Esophagus (tissue), 2 donors: ENCODE measurements around the gene SF3B6. TPM values are rescaled to one million over a fixed set of nuclear protein-coding genes. Genes with fewer than 3 reads are reported as not detected.

Source experiments
- H3K27ac ChIP-seq, 2 donors: one replicate each; pipeline ENCODE4 v1.5.1; 2013; ENCODE audit warnings: low read depth in 2 of 2, mild to moderate bottlenecking in 2 of 2, inconsistent platforms in 1 of 2, low read length in 1 of 2, moderate library complexity in 1 of 2
- H3K27me3 ChIP-seq, 2 donors: one replicate each; pipeline ENCODE4 v1.6.1; 2013; ENCODE audit warnings: low read length in 2 of 2, control low read depth in 1 of 2, mild to moderate bottlenecking in 1 of 2; ENCODE audit not compliant: insufficient read depth in 2 of 2, control insufficient read depth in 1 of 2
- H3K36me3 ChIP-seq, 2 donors: one replicate each; pipeline ENCODE4 v1.6.1; 2013; ENCODE audit warnings: low read length in 1 of 2; ENCODE audit not compliant: control insufficient read depth in 2 of 2, insufficient read depth in 2 of 2
- H3K4me1 ChIP-seq, 2 donors: one replicate each; pipeline ENCODE4 v1.6.1; 2013; ENCODE audit warnings: low read length in 1 of 2; ENCODE audit not compliant: control insufficient read depth in 2 of 2, insufficient read depth in 2 of 2
- H3K4me3 ChIP-seq, 2 donors: one replicate each; pipeline ENCODE4 v1.5.1; 2013; ENCODE audit warnings: low read length in 2 of 2, mild to moderate bottlenecking in 2 of 2, low read depth in 1 of 2, moderate library complexity in 1 of 2
- H3K9me3 ChIP-seq, 2 donors: one replicate each; pipeline ENCODE4 v1.6.1; 2013; ENCODE audit warnings: mild to moderate bottlenecking in 2 of 2, low read depth in 1 of 2, low read length in 1 of 2, moderate library complexity in 1 of 2; ENCODE audit not compliant: control insufficient read depth in 2 of 2, insufficient read depth in 1 of 2
- WGBS, 2 donors: extraction: QIAGEN DNeasy Blood & Tissue Kit; methylation state at CpG; one replicate each; pipeline ENCODE4 v1.1.7; 2013; 5-methylcytosine and 5-hydroxymethylcytosine counted together
- polyA plus RNA-seq, 2 donors: library from polyadenylated mRNA; stranded (reverse); fragments of 200-250 nt; gene quantifications; one replicate each; pipeline ENCODE4 v1.2.3, GENCODE V29; 2013
- donor health status: healthy with polysubstance abuse.
- donor health status: Bipolar disorder and iron deficiency.

The SF3B6 gene, protein sequence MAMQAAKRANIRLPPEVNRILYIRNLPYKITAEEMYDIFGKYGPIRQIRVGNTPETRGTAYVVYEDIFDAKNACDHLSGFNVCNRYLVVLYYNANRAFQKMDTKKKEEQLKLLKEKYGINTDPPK
- 100 to 1,000 TPM in 1 of 2 donors, 10 to 100 TPM in 1; 92.1 to 139 TPM for polyA plus RNA-seq

DNA sequence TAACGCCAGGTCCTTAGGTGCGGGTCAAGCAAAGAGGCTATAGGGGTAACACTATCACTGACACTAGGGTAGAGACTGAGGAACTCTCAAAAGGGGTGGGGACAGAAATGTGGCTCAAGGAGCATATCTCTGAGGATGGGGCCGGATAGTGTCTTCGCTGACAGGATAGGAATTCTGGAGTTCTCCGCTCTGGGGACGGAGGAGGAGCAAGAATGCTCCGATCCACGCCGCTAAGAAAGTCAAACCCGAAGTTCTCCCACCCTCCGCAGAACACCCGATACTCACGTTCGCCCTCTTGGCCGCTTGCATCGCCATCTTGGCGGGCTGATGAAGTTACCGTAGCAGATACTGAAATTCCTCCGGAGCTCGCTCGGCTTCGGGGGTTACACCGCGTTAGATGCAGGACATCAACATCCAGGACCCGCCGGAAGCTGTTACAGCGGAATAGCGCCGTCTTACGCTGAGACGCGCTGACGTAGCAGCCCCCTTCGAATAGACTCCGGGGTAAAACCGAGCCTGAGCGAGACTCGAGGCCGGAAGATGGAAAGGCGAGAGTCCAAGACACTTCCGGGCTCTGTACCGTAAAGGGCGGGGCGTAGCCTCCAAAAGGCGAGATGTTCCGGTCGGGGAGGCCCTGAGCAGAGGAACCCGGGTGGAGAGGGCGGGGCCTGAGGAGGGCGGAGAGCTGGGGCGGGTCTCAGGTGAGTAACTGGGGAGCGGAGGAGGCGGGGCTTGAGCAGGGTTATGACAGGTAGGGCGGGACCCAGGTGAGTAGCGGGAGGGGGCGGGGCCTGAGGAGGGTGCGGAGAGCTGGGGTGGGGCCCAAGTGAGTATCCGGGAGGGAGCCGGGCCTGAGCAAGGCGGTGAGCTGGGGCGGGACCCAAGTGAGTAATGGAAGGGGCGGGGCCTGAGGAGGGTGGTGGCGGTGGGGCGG lies at the start of gene SF3B6:
SF3B6 (minus strand) TSS at position 412 of the 934 bp plus-strand sequence; CDS start at position 315, 97 bp downstream.
- Histone ChIP-seq H3K4me1 (peaks cover 0 to 7% of the 10 kb centered on the region in 2 donors), H3K36me3 (peaks cover 0 to 3% of the 10 kb centered on the region in 2 donors), H3K4me3 (peak within 1 kb of the TSS; percentile 85 to 89), H3K27me3 (no peaks in the 10 kb centered on the region), H3K9me3 (no peaks in the 10 kb centered on the region), H3K27ac (peak within 1 kb of the TSS; percentile 99)
- WGBS, 2 donors: 1% methylated on average over 64 of the region's 64 CpGs

DNA sequence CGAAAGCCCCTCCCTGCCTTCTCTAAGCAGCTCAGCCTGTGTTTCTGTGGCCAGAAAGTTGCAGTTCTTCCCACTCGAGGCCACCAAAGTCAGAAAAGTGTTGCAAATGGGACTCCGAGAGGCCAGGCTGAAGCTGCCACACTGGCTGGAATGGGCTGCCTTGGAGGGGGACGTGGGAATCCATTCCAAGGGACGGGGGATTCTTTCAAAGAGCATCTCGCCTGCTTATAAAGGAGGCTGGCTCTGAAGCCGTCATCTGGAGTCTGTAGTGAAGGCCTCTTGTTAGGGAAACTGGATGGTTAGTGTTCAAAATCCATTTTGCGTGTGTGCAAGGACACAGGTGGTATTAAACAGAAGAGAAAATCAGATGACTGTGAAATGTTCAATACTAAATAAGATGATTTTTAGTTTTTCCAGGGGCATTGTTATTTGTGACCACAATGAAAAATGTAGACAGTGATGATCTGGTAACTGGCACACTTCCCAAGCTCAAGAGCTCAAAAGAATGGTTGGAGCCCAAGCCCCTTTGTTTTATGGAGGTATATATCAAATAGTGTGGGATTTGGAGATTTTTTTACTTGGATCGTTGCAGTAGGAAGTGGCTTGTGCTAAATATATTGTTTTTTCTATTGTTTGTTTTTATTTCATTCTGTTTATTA lies 47.9 kb upstream of the SF3B6 start:
- Histone ChIP-seq H3K27me3 (no peaks in the 10 kb centered on the region), H3K27ac (peak overlapping the region; percentile 85 to 95), H3K4me1 (peaks cover 0 to 3% of the 10 kb centered on the region in 2 donors), H3K4me3 (peak overlapping the region; percentile 74 to 88), H3K36me3 (no peaks in the 10 kb centered on the region), H3K9me3 (no peaks in the 10 kb centered on the region)
- 10 to 13% methylated on average over 9 of the region's 9 CpGs for WGBS, 2 donors

DNA sequence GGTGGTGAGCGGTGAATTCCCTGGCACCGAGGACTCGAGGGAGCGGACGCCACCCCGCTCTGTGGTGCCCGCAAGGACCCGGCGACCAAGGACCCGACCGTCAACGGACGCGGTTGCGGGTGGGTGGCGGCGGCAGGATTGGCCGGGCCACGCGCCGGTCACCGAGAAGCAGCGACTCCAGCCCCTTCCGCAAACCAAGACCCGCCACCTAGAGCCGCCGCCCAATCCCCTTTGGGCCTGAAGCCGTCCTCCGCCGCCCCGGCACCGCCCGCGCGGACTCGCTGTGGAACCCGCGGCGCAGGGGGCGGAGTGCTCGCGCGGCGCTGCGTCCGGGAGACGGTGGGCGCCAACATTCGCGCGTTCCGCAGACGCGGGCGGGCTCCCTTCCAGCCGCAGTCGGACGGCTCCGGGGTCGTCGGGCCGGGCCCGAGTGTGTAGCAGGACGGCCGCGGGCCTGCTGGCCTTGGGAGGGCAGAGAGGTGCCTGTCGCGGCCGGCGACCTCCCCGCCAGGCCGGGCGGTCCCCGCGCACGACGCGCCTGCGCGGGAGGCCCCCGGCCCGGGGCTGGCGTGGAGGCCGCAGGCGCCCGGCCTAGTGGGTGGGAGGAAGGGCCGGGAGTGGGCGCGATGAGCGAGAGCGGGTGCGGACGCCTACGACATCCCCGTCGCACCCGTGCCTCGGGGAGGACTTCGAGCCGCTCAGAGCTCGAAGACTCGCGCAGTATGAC lies 47.2 kb upstream of the SF3B6 start, which contains the start of the genes FAM228B and PFN4:
FAM228B (plus strand) TSS at position 275 of the 727 bp plus-strand sequence. CDS start 893 bp downstream, outside the sequence.
PFN4 (minus strand) TSS at position 140 of the 727 bp plus-strand sequence. CDS start 799 bp downstream, outside the sequence.
- 0% methylated on average over 96 to 103 of the region's 103 CpGs for WGBS, 2 donors
- peaks cover 0 to 3% of the 10 kb centered on the region in 2 donors for H3K4me1 ChIP-seq

DNA sequence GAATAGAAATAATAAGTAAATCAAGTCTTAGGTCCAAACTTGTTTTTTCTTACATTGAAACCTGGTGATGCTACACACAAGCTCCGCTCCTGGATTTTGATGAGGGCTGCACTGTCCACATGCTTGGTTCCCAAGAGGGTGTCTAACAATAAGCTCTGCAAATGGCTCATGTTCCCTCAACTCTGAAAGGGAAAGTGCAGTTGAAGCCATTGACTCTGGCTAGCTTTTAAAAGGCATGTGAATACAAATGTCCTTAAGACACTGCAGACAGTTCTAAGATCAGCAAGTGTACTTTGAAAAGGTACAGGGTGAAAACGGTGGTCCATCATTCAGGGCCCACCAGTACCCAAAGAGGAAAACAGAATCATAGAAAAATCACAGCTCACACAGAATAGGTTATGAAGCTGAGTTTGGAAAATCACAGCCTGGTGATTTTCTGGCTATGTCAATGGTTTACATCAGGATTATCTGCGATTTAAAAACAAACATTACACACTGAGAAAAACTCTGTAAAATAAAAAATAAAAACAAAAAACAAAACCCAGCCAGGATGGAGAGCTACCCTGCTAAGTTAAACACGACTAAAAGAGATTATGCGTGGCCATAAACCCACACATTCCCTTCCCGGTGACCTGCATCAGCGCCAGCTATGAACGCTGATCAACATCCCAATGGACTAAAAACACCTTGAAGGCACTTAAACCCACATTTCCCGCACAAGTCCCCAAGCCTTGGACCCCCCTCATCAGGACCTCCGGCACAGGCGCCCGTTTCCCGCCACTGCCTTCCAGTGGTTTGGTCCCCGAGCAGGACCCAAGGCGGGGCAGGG lies 46.5 kb upstream of the SF3B6 start:
- Histone ChIP-seq H3K4me1 (peaks cover 0 to 3% of the 10 kb centered on the region in 2 donors), H3K9me3 (no peaks in the 10 kb centered on the region), H3K36me3 (no peaks in the 10 kb centered on the region), H3K27me3 (no peaks in the 10 kb centered on the region), H3K27ac (peak overlapping the region; percentile 80 to 95), H3K4me3 (peak overlapping the region; percentile 74 to 88)
- WGBS, 2 donors: 8% methylated on average over 15 of the region's 15 CpGs

More for the DNA sequence above, 47.2 kb upstream of the SF3B6 start, which contains the start of the genes FAM228B and PFN4:
- no peaks in the 10 kb centered on the region for H3K9me3 ChIP-seq
- peak within 1 kb of the TSS; percentile 85 to 95 for H3K27ac ChIP-seq
- no peaks in the 10 kb centered on the region for H3K36me3 ChIP-seq
- H3K27me3 ChIP-seq: no peaks in the 10 kb centered on the region
- peak within 1 kb of the TSS; percentile 74 to 88 for H3K4me3 ChIP-seq

DNA sequence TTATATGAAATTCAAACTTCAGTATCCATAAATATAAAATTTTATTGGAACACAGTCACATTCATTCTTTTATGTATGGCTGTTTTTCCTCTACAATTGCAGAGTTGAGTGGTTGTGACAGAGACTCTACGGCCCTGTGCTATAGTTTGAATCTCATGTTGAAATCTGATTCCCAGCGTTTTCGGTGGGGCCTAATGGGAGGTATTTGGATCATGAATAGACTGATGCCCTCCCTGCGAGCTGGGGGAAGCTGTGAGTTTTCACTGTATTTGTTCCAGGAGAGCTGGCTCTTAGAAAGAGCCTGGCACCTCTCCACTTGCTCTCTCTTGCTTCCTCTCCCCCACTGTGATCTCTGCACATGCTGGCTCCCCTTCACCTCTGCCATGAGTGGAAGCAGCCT lies 45.3 kb upstream of the SF3B6 start:
- Histone ChIP-seq H3K36me3 (no peaks in the 10 kb centered on the region), H3K4me3 (no peak overlapping the region), H3K9me3 (no peaks in the 10 kb centered on the region), H3K27me3 (no peaks in the 10 kb centered on the region), H3K4me1 (peaks cover 0 to 3% of the 10 kb centered on the region in 2 donors), H3K27ac (no peak overlapping the region)
- 69 to 76% methylated on average over 4 of the region's 4 CpGs for WGBS, 2 donors

DNA sequence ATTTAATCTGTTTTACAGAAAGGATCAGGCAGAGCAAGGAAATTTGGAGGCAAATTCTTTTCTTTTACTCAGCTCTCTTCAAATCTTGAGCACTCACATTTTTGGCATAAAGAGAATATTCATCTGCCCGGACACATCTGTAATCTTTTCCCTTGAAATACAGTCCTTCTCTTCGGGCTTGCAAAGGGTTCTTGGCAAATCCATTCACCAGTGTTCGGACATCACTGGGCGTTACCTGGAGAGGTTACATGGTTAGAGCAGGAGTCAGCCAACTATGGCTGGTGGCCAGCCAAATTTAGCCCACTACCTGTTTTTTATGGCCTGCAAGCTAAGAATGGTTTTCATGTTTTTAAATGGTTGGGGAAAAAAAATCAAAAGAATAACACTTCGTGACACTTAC lies 44.9 kb upstream of the SF3B6 start:
- Histone ChIP-seq H3K4me1 (peaks cover 0 to 3% of the 10 kb centered on the region in 2 donors), H3K4me3 (no peak overlapping the region), H3K27ac (no peak overlapping the region), H3K27me3 (no peaks in the 10 kb centered on the region), H3K36me3 (no peaks in the 10 kb centered on the region), H3K9me3 (no peaks in the 10 kb centered on the region)
- 63 to 70% methylated on average over 5 of the region's 5 CpGs for WGBS, 2 donors

DNA sequence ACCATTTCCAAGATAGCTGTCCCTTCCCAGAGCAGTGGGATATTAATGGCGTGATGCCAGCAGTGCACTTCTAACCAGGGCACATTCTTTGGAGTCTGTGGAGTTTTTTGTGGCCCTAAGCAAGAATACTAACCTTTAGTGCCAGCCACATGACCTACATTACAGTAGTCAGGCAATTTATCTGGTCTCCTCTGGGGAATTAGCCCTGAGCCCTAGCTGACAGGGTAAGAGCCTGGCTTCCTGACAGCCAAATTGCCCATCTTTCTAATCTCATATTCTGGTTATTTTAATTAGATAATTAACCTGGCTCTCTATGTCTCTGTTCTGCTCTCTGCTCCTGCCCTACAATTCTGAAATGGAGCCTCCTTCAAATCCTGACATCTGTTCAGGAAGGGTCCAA lies 41.8 kb upstream of the SF3B6 start:
- no peaks in the 10 kb centered on the region for H3K9me3 ChIP-seq
- no peaks in the 10 kb centered on the region for H3K27me3 ChIP-seq
- H3K27ac ChIP-seq: no peak overlapping the region
- H3K4me3 ChIP-seq: no peak overlapping the region
- H3K36me3 ChIP-seq: no peaks in the 10 kb centered on the region
- H3K4me1 ChIP-seq: no peaks in the 10 kb centered on the region
- 70 to 82% methylated on average over 1 of the region's 1 CpG for WGBS, 2 donors

DNA sequence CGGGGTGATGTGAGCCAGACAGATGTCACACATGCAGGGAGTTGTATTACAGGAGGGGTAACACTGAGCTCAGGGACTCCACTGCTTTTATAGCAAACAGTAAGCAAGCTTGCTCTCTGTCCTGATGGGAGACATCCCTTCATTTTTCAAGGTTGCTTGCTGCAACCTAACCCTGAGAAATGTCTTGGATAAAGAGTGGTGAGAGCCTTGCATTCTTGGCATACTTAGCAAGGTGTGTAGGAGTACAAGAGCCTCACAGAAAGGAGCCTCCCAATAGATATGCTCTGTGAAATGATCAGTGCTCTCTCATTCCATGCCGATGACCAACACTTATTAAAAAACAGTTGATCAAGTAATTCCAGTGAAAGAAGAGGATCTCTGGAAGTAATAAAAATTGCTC lies 38.9 kb upstream of the SF3B6 start:
- no peak overlapping the region for H3K27ac ChIP-seq
- H3K27me3 ChIP-seq: no peaks in the 10 kb centered on the region
- H3K36me3 ChIP-seq: no peaks in the 10 kb centered on the region
- H3K4me1 ChIP-seq: no peaks in the 10 kb centered on the region
- no peak overlapping the region for H3K4me3 ChIP-seq
- no peaks in the 10 kb centered on the region for H3K9me3 ChIP-seq
- whole genome bisulfite sequencing, 2 donors: 46 to 47% methylated on average over 2 of the region's 2 CpGs
